Stimulated activated effector memory CD8-positive, alpha-beta T cell treated with anti-CD3 and anti-CD28 coated beads, Interleukin-12 subunit alpha, Interleukin-12 subunit beta, amount 100 ng/mL, for 72 hours (primary cell): Measurements from ENCODE around the gene PHF2.
A peak's percentile ranks its signal among the peaks of the same experiment; 100 is the strongest.

Experiments used
- ATAC-seq: fragments of 150-1000 bp; cut with Tn5 transposase; 2 replicates; pipeline ENCODE4 v1.10.0; 2021
- DNase-seq, 2 donors: peaks; one replicate each; pipeline ENCODE4 v3.0.0; 2021 to 2022; ENCODE audit warnings: low spot score in 2 of 2
- H3K27ac Mint-ChIP-seq: one replicate; pipeline ENCODE4 v1.8.0; 2022; ENCODE audit warnings: mild to moderate bottlenecking, mixed read lengths
- H3K36me3 Mint-ChIP-seq: one replicate; pipeline ENCODE4 v1.8.0; 2022; ENCODE audit warnings: mild to moderate bottlenecking, mixed read lengths
- H3K4me1 Mint-ChIP-seq: one replicate; pipeline ENCODE4 v1.8.0; 2022; ENCODE audit warnings: mixed read lengths
- H3K4me3 Mint-ChIP-seq: one replicate; pipeline ENCODE4 v1.8.0; 2022; ENCODE audit warnings: mild to moderate bottlenecking, mixed read lengths
- H3K9me3 Mint-ChIP-seq: one replicate; pipeline ENCODE4 v1.8.0; 2022; ENCODE audit warnings: mixed read lengths

PHF2 gene

DNA sequence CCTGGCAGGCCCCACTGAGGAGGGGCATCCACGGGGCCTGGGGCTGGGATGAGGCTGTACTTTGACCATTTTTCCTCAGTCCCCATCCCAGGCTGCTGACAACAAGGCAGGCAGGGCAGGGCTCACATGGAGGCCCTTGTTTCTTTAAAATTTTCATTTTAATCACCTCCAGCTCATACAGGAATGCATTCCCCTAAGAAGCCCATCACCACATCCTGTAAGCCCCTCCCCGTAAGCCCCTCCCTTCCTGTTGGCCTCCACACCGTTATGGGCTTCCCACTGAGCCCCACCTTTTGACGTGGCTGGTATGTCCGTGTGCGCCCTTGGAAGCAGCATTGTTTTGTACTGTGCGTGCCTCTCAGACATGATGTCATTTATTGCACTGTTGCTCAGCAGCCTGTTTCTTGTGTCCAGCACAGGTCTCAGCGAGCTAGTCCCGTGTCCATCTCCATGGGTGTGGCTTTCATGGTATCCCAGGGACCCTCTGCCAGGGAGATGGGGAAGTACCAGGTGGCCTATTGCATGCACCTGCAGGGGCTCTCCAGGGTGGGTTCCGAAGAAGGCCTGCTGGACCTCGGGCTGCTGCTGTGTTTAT, 22.4 kb downstream of the PHF2 start:
- H3K9me3 Mint-ChIP-seq: no peaks in the 10 kb centered on the region
- DNase-seq: no peak
- peak overlapping the region; percentile 3 for H3K27ac Mint-ChIP-seq
- H3K4me3 Mint-ChIP-seq: no peak overlapping the region
- H3K36me3 Mint-ChIP-seq: no peaks in the 10 kb centered on the region
- H3K4me1 Mint-ChIP-seq: peaks cover 73% of the 10 kb centered on the region
- no peak for ATAC-seq

DNA sequence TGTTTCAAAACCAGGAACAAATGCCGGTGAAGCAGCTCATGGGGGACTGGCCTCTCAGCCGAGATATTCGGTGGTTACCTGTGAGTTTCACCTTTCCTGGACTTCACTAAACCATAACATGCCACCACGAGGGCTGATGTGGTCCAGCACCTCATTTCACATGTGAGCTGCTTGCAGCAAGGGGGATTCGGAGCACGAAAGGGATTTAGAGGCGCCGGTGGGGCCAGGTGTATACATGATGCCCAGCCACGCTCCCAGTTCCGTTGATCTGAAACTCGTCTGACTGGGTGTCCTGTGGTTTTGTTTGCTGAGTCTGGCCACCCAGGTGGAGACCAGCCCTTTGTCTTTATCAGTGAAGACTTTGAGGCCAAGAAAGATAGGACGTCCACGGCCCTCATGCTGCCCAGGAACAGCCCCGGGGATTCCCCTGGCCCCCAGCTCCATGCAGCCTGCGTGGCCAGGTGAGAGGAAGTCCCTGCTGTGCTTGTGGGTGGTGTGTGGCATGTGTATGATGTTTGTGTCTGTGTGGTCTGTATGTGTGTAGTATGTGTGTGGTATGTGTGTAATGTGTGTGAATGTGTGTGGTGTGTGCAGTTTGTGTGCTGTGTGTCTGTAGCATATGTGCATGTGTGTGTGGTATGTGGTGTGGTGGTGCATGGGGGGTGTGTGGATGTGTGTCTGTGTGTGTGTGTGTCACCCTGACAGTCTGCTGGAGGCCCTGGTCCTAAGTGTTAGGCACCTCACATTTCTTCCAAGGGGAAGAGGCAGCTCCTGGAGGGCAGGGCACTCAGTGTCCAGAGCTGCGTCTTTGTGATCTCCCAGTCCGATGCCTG, 23.4 kb downstream of the PHF2 start:
- H3K36me3 Mint-ChIP-seq: no peaks in the 10 kb centered on the region
- DNase-seq (no peak), ATAC-seq (peak; percentile 39)
- H3K27ac Mint-ChIP-seq: peak overlapping the region; percentile 3
- no peak overlapping the region for H3K4me3 Mint-ChIP-seq
- H3K9me3 Mint-ChIP-seq: no peaks in the 10 kb centered on the region
- H3K4me1 Mint-ChIP-seq: peaks cover 68% of the 10 kb centered on the region

DNA sequence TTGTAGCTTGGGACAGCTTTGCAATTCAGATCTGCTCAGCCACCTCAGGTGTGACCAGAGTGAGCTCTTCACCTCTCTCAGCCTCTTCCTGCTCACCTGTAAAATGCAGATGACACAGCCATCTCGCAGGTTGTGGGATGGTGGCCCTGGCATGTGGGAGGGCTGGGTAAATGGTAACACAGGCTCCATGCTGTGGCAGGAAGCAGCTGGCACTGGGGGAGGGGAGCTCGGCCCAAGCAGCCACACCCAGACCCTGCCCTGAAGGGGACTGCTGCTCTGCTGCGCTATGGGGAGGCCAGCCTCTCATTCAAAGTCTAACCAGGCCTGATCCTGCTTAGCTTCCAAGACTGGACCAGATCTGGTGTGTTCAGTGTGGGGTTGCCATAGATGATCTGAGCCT, 24.1 kb downstream of the PHF2 start:
- ATAC-seq (peak; percentile 24), DNase-seq (no peak)
- no peaks in the 10 kb centered on the region for H3K9me3 Mint-ChIP-seq
- H3K36me3 Mint-ChIP-seq: no peaks in the 10 kb centered on the region
- H3K27ac Mint-ChIP-seq: peak overlapping the region; percentile 3
- peaks cover 68% of the 10 kb centered on the region for H3K4me1 Mint-ChIP-seq
- H3K4me3 Mint-ChIP-seq: no peak overlapping the region

DNA sequence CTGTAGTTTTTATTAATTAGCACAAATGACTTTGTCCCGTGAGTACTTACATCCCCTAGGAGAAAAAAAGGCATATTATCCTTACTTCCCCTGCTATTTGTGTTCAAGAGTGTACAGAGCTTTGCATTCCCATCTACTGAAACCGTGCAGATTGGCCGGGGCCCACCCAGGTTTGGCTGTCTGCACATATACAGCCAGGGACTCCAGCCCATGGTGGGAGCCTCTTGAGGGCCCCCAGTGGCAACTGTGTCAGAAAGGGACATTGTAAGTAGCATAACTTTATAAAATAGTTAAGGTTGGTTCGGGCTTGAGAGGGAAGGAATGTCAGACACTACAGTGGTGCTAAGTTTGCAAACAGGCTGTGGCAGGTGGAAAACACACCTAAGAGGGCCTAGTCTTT, 24.7 kb downstream of the PHF2 start:
- no peak for DNase-seq
- no peak for ATAC-seq
- Mint-ChIP-seq H3K27ac (peak overlapping the region; percentile 3), H3K4me1 (peaks cover 64% of the 10 kb centered on the region), H3K9me3 (no peaks in the 10 kb centered on the region), H3K4me3 (no peak overlapping the region), H3K36me3 (no peaks in the 10 kb centered on the region)

DNA sequence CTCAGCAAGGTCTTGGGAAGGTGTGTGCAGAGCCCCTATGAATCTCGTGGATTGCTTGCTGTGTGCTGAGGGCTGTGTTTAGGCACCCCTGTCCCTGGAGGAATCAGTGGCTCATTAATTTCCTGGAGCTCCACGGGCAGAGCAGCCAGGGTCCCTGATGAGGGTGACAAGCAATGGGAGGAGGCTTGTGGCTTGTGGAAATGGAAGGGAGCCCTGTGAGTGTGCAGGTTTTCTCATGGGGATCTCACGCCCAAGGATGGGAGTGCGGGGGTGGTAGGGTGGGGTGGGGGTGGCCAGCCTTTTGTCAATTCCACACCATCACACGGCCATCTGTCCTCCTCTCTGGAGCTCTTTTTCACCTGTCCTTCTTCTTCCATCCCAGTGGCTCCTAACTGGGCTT, 25.3 kb downstream of the PHF2 start:
- DNase-seq (no peak), ATAC-seq (no peak)
- Mint-ChIP-seq H3K9me3 (peaks cover 3% of the 10 kb centered on the region), H3K4me3 (no peak overlapping the region), H3K4me1 (peaks cover 66% of the 10 kb centered on the region), H3K27ac (peak overlapping the region; percentile 23), H3K36me3 (no peaks in the 10 kb centered on the region)

DNA sequence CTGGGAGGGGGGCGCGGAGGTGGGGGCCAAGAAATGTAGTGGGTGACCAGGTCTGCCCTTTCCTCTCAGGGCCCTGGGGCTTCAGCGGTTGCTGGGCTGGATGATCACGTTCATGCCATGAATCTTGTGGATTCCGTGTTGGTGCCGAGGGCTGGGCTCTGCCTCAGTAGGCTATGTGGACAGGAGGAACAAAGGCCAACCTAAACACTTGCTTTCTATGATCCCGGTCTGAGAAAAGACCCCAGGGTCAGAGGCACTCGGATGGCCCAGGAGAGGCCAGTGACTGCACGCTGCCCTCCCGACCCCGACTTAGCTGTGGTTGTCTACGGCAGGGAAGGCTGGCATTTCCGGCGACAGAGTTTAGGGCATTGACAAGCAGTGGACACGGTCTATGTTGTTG, 26.6 kb downstream of the PHF2 start:
- no peak overlapping the region for H3K27ac Mint-ChIP-seq
- H3K36me3 Mint-ChIP-seq: no peaks in the 10 kb centered on the region
- ATAC-seq (no peak), DNase-seq (no peak)
- H3K4me3 Mint-ChIP-seq: no peak overlapping the region
- H3K9me3 Mint-ChIP-seq: peaks cover 6% of the 10 kb centered on the region
- H3K4me1 Mint-ChIP-seq: peaks cover 66% of the 10 kb centered on the region

DNA sequence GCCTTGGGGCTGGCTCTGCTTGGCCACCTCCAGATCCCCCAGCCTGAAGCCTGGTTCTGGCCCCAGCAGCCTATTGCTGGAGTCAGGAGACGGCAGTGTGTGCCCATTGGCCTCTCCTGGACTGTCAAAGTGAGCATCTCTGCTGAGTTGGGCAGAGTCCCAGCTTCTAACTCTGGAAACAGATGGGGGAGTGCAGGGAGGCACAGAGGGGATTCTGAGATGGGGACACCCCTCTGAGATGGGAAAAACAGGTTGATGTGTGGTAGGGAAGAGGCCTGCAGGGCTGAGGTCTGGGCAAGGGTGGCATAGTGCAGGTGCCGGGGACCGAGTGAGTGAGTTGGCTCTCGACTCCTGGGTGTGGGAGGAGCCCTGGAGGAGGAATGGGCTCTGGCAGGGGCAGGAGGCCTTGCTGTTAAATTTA, 27.5 kb downstream of the PHF2 start:
- H3K9me3 Mint-ChIP-seq: peaks cover 9% of the 10 kb centered on the region
- H3K36me3 Mint-ChIP-seq: no peaks in the 10 kb centered on the region
- H3K4me3 Mint-ChIP-seq: no peak overlapping the region
- H3K27ac Mint-ChIP-seq: peak overlapping the region; percentile 38
- ATAC-seq: no peak
- H3K4me1 Mint-ChIP-seq: peaks cover 57% of the 10 kb centered on the region
- DNase-seq: no peak

DNA sequence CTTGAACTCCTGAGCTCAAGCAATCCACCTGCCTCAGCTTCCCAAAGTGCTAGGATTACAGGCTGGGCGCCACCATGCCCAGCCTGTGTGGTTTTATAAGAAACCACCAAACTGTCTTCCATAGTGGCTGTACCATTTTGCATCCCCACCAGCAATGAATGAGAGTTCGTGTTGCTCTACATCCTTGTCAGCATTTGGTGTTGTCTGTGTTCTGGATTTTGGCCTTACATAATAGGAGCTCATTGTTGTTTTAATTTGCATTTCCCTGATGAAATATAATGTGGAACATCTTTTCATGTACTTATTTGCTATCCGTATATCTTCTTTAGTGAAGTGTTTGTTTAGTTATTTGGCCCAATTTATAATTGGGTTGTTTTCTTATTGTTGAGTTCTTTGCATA, 29.8 kb downstream of the PHF2 start:
- ATAC-seq: no peak
- Mint-ChIP-seq H3K4me3 (no peak overlapping the region), H3K36me3 (no peaks in the 10 kb centered on the region), H3K9me3 (peaks cover 19% of the 10 kb centered on the region), H3K4me1 (peaks cover 34% of the 10 kb centered on the region), H3K27ac (no peak overlapping the region)
- no peak for DNase-seq

DNA sequence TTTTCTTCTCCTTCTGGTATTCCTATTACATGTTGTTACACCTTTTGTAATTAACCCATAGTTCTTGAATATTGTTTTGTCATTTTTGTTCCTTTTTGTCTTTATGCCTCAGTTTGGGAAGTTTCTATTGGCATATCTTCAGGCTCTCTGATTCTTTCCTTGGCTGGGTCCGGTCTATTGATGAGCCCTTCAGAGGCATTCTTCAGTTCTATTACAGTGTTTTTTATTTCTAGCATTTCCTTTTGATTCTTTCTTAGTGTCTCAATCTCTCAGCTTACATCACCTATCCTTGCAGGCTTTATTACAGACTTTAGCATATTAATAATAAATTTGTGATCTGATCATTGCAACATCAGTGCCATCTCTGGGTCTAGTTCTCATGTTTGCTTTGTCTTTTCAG, 33.8 kb downstream of the PHF2 start:
- no peak for ATAC-seq
- DNase-seq: no peak
- Mint-ChIP-seq H3K27ac (no peak overlapping the region), H3K36me3 (no peaks in the 10 kb centered on the region), H3K4me3 (no peak overlapping the region), H3K9me3 (peaks cover 19% of the 10 kb centered on the region), H3K4me1 (peaks cover 34% of the 10 kb centered on the region)

DNA sequence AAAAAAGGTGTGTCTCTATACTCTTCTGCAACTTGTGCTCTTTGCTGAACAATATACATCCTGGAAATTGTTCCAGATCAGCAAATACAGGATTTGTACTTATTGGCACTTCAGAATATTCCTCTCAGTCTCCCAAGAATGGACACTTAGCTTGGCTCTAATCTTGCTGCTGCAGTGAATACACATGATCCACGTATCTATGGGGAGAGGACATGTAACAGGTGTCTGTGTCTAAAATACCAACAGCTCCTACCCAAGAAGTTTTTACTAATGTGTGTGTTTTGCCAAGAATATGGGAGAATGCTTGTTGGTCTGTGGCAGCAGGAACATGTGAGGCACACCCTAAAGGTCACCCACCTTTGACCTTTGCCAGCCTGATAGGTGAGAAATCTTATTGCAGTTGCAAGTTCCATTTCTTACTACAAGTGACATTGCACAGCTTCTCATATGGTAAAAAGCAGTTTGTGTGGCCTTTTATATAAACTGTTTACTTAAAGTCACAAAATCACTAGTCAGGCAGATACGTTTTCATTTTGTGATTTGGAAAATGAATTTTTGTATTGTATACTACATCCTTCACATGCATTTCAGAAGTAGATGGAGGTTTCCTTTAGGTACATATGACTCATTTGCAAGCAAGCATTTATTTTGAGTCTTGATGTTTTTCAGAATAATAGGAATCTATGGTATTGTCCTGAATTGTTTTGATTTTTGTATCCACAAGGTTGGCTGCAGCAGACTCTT, 35.8 kb downstream of the PHF2 start:
- Mint-ChIP-seq H3K9me3 (peaks cover 16% of the 10 kb centered on the region), H3K4me3 (no peak overlapping the region), H3K4me1 (peaks cover 23% of the 10 kb centered on the region), H3K36me3 (no peaks in the 10 kb centered on the region), H3K27ac (peak overlapping the region; percentile 58)
- ATAC-seq: peak; percentile 78
- no peak for DNase-seq

DNA sequence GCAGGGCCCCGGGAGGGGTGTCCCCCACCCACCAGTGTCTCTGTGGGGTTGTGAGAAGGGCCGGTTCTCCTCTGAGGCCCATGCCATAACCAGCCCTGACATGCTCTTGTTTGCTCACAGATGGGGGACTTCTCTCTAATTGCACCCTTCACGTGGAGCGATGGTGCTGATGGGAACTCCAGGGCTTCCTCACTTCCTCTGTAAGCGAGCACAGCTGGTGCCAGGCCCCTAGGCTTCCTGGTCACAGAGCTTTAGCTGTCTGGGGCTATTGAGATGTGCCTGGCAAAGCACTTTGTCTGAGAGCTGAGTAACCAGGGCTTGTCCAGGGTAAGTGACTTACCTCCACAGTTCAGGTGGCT, 36.4 kb downstream of the PHF2 start:
- H3K4me3 Mint-ChIP-seq: no peak overlapping the region
- H3K36me3 Mint-ChIP-seq: no peaks in the 10 kb centered on the region
- H3K27ac Mint-ChIP-seq: peak overlapping the region; percentile 58
- ATAC-seq: peak; percentile 74
- H3K9me3 Mint-ChIP-seq: peaks cover 14% of the 10 kb centered on the region
- H3K4me1 Mint-ChIP-seq: peaks cover 19% of the 10 kb centered on the region
- peak in 1 of 2 donors; percentile 59 for DNase-seq

DNA sequence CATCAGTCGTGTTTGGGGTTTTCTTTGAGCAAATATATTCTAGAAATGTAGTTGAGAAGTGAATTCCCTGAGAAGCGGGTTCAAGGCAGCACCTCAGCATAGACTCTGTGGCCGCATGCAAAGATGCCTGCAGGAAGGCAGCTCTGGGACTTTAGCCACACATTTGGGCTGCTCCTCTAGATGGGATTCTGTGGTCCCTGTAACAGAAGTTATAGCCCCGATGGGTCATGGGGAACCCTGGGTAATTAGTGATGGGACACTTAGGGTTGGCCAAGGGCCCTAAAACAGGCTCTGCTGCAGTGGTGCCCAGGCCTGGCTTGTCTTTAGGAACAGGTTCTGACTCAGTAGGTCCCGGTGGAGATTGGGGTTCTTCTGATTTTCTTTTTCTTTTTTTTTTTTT, 36.8 kb downstream of the PHF2 start:
- H3K4me1 Mint-ChIP-seq: peaks cover 19% of the 10 kb centered on the region
- H3K9me3 Mint-ChIP-seq: peaks cover 13% of the 10 kb centered on the region
- H3K4me3 Mint-ChIP-seq: no peak overlapping the region
- DNase-seq (no peak), ATAC-seq (no peak)
- H3K36me3 Mint-ChIP-seq: no peaks in the 10 kb centered on the region
- H3K27ac Mint-ChIP-seq: peak overlapping the region; percentile 58

DNA sequence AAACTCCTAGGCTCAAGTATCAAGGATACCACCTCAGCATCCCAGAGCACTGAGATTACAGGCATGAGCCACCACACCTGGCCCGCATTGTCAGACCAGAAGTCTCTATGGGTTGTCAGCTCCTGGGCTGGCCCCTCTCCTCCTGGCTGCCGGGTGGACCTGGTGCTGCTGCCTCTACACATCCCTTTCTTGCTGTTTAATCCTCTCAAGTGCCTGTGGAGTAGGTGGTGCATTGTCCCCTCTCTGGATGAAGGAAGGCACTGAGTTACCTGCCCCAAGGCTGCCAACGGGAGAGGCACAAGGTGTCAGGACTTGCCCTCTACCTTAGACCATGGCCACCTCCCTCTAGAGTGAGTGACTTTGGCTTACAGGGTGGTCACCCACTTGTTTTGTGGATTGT, 37.4 kb downstream of the PHF2 start:
- Mint-ChIP-seq H3K9me3 (peaks cover 11% of the 10 kb centered on the region), H3K4me1 (peaks cover 25% of the 10 kb centered on the region), H3K4me3 (no peak overlapping the region), H3K27ac (no peak overlapping the region), H3K36me3 (no peaks in the 10 kb centered on the region)
- DNase-seq (no peak), ATAC-seq (no peak)

DNA sequence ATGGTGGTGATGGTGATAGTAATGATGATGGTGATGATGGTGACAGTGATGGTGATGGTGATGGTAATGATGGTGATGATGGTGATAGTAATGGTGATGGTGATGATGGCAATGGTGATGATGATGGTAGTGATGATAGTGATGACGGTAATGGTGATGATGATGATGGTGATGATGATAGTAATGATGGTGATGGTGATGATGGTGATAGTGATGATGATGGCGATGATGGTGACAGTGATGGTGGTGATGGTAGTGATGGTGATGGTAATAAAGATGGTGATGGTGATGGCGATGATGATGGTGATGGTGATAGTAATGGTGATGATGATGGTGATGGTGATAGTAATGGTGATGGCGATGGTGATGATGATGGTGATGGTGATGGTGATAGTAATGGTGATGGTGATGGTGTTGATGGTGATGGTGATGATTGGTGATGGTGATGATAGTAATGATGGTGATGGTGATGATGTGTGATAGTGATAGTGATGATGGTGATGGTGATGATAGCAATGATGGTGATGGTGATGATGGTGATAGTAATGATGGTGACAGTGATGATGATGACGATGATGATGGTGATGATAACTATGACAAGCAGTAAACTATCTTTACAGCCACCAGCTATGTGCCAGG, 38.6 kb downstream of the PHF2 start:
- ATAC-seq: no peak
- H3K27ac Mint-ChIP-seq: no peak overlapping the region

DNA sequence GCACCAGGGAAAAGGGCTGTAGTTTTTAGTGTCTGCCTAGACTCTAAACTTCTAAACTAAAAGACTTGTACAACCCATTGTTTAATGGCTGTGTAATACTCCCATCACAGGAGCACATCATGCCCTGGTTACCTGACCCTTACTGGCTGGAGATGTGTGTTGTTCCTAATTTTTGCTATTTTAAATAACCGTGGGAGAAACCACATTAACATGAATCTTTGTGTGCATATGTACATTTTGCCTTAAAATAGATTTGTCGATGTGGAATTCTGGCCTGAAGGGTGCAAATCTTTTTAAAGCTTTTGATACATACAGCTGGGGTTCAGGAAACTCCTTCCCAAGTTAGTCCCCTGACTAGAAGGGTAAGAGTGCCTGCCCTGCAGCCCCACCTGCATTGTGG, 39.7 kb downstream of the PHF2 start:
- Mint-ChIP-seq H3K27ac (no peak overlapping the region), H3K9me3 (no peaks in the 10 kb centered on the region), H3K4me3 (no peak overlapping the region), H3K36me3 (no peaks in the 10 kb centered on the region), H3K4me1 (peaks cover 29% of the 10 kb centered on the region)
- ATAC-seq (no peak), DNase-seq (no peak)

More for the DNA sequence above, 38.6 kb downstream of the PHF2 start:
- H3K4me1 Mint-ChIP-seq: peaks cover 29% of the 10 kb centered on the region
- H3K9me3 Mint-ChIP-seq: peaks cover 5% of the 10 kb centered on the region
- H3K4me3 Mint-ChIP-seq: no peak overlapping the region
- no peak for DNase-seq
- no peaks in the 10 kb centered on the region for H3K36me3 Mint-ChIP-seq
